Measurements from ENCODE around the gene SAPCD1.

Gene SAPCD1

DNA sequence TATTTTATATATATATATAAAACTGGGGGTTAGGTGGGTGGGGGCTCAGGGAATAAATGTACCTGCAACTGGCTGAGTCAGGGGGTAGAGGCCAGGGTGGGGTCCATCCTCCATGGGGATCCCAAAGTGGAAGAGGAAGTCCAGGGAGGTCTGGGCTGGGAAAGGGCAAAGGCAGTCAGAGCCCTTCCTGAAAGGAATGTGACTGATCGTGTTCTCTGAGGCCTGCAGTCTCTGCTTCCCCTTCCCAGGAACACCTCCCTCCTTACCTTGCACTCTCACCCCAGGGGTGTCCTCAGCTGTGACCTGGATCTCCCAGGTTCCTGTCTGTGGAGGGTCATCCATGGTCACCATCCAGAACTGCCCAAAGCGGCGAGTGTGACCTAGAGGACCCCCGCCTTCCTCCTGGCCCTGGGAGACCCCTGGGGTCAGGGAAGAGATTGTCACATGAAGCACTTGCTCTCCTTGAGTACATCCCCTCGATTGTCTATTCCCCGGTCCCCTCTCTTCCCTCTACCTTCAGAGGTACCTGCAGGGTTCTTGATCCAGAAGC is 4.7 kb downstream of the SAPCD1 start:
- DNase-seq (ENCODE audit: low read depth), result no peak
- TF ChIP-seq, protein P1, sequence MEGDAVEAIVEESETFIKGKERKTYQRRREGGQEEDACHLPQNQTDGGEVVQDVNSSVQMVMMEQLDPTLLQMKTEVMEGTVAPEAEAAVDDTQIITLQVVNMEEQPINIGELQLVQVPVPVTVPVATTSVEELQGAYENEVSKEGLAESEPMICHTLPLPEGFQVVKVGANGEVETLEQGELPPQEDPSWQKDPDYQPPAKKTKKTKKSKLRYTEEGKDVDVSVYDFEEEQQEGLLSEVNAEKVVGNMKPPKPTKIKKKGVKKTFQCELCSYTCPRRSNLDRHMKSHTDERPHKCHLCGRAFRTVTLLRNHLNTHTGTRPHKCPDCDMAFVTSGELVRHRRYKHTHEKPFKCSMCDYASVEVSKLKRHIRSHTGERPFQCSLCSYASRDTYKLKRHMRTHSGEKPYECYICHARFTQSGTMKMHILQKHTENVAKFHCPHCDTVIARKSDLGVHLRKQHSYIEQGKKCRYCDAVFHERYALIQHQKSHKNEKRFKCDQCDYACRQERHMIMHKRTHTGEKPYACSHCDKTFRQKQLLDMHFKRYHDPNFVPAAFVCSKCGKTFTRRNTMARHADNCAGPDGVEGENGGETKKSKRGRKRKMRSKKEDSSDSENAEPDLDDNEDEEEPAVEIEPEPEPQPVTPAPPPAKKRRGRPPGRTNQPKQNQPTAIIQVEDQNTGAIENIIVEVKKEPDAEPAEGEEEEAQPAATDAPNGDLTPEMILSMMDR (conservative IDR thresholded peaks at IDR 0.05; ENCODE audit: low read length), result no peak
- H3K4me3 ChIP-seq (ENCODE audit: low read length), result no peak overlapping the region

DNA sequence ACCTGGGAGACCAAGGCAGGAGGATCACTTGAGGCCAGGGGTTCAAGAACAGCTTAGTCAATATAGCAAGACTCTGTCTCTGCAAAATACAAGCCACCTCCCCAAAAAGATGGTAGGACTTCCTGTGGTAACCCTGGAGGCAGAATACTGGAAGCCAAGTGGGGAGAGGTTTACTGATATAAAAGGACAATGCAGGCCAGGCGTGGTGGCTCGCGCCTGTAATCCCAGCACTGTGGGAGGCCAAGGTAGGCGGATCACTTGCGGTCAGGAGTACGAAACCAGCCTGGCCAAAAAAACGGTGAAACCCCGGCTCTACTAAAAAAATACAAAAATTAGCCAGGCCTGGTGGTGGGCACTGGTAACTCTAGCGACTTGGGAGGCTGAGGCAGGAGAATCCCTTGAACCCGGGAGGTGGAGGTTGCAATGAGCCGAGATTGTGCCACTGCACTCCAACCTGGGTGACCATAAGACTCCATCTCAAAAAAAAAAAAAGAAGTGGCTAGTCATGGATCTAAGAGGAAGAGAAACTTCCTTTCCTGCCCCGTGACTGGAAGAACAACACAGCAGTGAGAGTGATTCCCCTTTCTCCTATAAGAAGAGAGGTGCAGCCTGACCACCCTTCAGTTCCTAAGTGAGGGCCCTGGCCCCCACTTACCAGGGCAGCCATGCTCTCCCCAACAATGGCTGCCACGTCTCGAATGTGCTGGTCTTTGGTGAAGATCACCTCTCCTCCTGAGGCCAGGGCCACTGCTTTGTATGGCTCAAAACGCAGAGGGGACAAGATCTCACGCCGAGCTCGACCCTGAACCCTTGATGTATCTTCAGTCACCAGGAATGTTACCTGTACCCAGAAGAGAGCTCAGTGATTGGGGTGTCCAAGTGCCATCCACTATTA is 6.2 kb downstream of the SAPCD1 start:
- H3K4me3 ChIP-seq (ENCODE audit: low read length), result no peak overlapping the region
- TF ChIP-seq, protein P1 (conservative IDR thresholded peaks at IDR 0.05; ENCODE audit: low read length), result no peak
- DNase-seq (ENCODE audit: low read depth), result no peak

DNA sequence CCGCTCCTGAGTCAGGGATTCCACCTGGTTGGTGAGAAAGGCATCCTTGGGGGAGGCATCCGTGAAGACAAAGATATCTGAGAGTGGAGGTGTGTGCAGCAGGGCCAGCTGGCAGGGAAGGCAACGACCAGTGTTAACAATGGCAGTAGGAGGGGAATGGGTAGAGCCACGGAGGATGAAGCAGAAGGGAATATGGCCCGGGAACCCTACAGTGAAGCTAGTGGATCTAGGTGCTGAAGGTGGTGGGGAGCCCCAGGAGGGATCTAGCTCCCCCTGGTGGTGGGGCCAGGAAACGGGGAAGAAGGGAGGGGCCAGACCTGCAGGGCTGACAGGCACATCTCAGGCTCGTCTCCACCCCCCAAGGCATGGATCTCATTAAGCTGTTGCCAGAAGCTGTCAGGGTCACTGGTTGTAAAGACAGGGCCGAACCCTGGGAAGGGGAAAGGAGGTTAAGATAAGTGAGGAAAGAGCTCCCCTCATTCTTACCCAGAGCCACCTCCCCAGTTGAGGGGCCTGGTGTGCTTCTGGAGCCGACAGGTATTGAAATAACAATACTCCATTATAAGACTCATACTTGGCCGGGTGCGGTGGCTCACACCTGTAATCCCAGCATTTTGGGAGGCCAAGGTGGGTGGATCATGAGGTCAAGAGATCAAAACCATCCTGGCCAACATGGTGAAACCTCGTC is 7.4 kb downstream of the SAPCD1 start:
- no peak overlapping the region for H3K4me3 ChIP-seq (ENCODE audit: low read length)
- TF ChIP-seq, protein P1 (conservative IDR thresholded peaks at IDR 0.05; ENCODE audit: low read length), result peak; percentile 82
- peak; percentile 50 for DNase-seq (ENCODE audit: low read depth)

DNA sequence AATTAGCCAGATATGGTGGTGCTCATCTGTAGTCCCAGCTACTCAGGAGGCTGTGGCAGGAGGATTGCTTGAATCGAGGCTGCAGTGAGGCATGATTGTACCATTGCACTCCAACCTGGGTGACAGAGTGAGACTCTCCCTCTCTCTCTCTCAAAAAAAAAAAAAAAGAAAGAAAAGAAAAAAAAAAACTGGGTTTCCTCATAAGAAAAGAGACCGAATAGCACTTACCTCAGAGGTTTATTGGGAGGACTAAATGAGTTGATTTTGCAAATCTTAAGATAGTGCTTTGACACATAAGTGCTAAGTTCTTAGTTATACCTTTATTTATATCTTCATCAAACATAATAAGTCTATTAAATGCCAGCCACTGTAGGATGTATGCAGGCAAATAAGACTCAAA is 8.4 kb downstream of the SAPCD1 start:
- no peak overlapping the region for H3K4me3 ChIP-seq (ENCODE audit: low read length)
- DNase-seq (ENCODE audit: low read depth), result no peak
- TF ChIP-seq, protein P1 (conservative IDR thresholded peaks at IDR 0.05; ENCODE audit: low read length), result no peak

DNA sequence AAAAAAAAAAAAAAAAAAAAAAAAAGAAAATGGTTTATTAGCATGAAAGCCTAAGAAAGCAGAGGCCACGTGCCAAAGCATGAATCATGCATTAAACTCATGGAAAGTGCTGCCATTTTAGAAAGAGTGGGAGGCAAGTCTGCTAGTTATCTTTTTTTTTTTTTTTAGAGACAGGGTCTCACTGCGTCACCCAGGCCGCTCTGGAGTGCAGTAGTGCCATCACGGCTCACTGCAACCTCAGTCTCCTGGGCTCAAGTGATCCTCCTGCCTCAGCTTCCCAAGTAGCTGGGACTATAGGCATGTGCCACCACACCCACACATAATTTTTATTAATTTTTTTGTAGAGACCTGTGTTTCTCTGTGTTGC is 9.5 kb downstream of the SAPCD1 start:
- no peak overlapping the region for H3K4me3 ChIP-seq (ENCODE audit: low read length)

DNA sequence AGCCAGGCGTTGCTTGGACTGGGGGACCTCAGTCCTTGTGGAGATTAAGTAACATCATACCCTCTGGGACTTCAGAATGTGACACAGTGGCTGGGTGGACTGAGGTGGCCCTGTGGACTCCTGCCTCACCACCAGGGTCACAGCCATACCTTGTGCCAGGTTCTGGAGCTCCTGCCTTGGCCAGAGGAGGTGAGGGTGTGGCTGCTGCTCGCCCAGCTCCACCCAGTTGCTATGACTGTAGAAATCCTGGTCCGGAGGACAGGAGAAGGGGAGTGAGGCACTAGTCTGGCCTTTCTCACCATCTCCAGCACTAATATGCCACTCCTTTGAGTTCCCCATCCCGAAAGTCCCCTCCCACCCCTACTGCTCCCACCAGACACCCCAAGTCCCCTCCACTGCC is 12.7 kb downstream of the SAPCD1 start:
- no peak for DNase-seq (ENCODE audit: low read depth)
- TF ChIP-seq, protein P1 (conservative IDR thresholded peaks at IDR 0.05; ENCODE audit: low read length), result no peak

More for the DNA sequence above, 9.5 kb downstream of the SAPCD1 start:
- TF ChIP-seq, protein P1 (conservative IDR thresholded peaks at IDR 0.05; ENCODE audit: low read length), result no peak
- no peak for DNase-seq (ENCODE audit: low read depth)

More for the DNA sequence above, 12.7 kb downstream of the SAPCD1 start:
- no peak overlapping the region for H3K4me3 ChIP-seq (ENCODE audit: low read length)

All from AG10803 (cell line).